T-helper 22 cell (primary cell): Measurements from ENCODE around the gene SKAP1.
"Not testable (repeated sequence)": the region's sequence is repeated elsewhere in the genome, so short reads cannot be mapped to it uniquely, and the experiment has no call there.

Source experiments
- DNase-seq: peaks from one replicate; pipeline ENCODE4 v3.0.0-alpha.2; 2020; ENCODE audit warnings: low read depth

SKAP1 gene

DNA sequence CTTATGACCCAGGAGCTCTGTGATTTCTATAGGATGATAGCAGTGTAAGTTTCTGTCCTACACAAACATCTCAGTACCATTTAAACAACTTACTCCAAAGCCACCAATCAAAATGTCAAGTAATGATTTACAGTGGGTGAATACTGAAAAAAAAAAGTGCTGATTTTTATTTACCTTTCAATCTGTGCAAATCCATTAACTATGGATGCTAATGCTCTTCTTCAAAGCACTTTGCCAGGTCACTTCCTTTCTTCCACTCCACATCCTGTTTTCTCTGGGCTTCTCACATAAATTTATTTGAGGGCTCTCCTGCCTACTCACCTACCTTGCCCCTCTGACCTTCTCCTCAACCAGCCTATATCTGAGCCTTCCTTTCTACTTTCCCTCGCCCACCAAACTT is 101.6 kb downstream of the SKAP1 start:
- DNase-seq, result no peak

DNA sequence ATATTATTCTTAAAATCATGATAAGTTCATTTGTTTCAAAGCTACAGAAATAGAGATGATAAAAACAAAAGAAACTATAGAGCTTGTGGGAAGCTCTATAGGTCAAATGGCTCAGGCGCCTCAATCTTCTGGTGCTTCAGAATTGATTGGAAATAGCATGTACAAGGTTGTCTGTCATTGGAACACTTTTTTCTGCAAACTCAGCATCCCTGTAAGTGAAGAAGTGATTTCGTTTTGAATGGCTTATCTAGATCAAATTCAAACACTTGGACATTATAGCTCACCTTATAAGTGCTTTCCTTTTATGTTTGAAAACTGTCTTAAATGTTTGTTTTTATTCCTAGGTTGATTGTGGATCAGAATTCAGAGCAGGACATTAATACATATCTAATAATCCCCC is 103.7 kb downstream of the SKAP1 start:
- DNase-seq, result no peak

DNA sequence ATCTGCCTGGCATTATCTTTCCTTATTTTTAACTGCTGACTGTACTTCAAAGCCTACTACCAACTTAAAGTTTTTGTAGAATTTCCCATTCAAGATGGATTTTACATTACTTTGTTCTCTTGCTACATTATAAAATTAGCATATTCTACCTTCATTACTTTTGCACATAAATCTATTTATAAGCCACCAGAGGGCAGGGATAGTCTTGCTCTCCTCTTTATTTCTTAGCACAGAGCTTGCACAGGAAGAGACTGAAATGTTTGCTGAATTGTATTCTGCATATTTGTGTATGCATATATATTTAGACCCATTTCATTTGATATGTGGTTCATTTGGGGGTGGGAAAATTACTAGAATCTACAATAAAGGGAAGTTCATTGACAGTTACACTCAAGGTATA is 108.0 kb downstream of the SKAP1 start:
- DNase-seq, result no peak

DNA sequence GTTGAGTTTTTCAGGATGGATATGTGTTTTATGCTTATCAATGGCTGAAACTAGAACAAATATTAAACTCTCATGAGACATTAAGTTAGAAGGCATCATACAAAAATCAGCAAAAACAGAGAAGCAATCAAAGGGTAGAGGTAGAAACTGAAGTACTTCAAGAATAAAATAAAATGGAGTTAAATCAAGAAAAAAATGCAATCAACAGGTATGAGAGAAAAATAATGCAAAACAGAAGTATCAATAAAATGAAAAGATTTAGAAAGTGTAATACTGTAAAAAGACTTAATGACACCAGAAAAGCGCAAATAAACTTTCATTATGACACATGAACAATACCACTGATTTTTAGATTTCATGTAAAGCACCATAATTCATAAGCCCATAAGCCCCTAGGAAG is 112.3 kb downstream of the SKAP1 start:
- no peak for DNase-seq

DNA sequence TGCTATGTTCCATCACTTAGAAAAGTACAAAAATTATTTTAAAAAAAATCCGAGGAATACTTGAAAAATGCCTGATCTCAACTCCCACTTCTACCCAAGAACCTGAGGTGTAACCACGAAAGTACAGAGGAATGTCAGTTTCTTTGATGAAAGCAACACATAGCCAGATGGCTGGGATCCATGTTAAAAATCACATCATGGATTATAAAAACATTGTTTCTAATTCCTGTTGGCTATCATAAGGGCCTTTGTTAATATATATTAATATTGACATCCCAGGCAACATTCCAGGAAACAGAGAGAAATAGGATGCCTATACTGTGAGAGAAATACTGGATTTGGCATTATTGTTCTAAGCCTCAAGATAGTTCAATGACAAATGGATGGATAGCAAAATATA is 115.3 kb downstream of the SKAP1 start:
- DNase-seq, result no peak

DNA sequence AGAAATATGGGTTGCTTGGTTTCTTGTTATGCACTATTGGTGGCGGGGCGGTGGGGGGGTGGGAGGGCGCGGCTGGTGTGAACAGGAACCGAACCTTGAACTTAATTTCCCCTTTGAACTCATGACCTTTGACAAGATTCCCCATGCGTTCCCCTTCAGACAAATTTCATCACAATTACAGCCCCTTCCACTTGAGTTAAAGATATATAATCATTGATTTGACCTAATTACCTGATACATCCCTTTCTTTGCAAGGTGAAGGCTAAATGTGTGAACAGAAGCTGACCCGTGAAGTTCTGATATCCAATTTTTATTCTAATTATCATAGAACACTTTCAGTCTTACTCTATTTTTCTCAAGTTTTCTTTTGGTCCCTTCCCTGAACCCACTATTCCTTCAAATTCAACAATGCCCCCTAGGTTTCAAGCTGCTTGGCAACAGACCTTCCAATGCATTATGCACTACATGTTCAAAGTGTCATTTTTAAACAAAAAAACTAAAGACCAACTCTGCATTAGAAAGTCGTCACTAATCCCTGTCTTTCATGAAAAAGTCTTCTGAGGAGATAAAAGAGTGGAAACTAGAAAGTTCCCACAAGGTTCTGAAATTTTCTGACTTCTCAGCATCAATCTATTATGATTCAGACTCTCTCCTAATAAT is 116.8 kb downstream of the SKAP1 start:
- DNase-seq, result no peak

DNA sequence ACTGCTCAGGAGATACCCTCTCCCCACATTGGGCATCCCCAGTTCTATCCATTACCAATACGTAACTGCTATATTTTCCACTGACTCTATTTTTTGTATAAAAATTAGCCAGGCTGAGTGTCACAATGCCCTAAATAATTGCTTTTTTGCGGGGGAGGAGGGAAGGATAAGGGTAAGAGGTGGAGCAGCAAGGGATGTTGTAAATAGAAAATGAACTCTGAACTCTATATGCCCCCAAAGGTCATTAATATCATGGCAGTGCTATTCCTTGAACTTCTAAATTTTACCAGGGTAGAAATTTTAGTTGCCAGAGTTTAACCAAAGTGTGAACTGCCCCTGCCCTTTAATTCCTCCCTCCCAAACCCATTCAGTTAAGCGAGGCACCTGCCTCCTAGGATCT is 118.7 kb downstream of the SKAP1 start:
- DNase-seq, result no peak

DNA sequence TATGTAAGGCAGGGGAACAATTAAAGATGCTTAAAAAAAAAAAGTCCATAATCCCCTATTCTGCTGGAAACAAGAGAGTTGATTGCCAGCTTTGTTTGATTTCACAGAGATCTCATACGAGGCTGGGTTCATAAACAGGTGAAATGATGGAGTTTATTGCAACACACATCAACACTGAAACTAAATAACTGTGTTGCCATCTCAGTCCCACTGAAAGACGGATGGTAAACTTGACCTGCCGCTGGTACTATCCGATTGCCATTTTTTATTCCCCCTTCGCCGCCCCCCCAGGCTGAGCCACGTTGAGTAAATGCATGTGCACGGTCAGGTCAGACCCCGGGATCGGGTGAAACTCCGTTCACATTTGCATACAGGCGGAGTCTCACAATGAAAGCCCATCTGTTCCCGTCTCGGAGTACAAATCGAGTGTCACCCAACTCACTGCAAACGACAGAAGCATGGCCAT is 119.2 kb downstream of the SKAP1 start:
- DNase-seq, result no peak

DNA sequence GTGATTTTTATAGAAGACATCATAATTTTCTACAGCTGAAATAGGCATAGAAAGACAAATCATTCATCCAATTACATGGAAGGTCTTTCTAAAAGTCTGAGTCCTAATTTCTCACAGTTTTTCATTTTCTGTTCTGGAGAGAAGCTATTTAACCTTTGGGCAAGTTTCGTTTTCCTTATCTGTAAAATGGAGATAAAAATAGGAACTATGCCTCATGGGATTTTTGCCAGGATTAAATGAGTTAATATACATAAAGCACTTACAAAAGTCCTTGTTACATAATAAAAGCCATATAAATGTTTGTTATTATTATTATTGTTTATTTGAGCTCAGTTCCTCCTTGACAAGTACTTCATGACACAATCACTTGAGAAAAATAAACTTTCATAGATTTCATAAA is 121.4 kb downstream of the SKAP1 start:
- DNase-seq, result no peak

DNA sequence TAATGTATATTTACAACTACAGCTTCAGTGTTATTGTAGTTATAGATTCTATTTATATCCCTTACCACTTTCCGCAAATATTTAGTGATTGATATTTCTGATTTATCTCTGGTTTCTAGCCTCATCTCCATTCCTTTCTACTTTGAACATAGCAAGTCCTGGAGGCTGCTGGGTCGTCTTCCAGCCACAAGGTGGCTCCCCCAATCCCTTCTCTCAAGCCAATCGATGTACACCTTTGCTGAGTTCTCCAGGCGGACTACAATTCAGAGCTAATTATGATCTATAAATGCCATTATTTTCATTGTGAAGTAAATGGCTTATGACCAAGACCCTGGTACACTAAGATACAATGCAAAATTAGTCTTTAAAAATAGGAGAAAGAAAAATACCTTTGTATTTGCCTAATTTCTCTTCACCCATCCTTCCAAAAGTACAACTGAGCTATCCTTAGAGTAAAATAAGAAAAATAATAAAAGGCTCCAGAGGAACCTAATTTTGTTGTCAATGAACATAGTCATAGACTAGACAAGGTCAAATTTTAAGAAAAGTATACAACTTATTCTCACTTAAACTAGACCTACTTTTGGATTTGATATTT is 122.1 kb downstream of the SKAP1 start:
- no peak for DNase-seq

DNA sequence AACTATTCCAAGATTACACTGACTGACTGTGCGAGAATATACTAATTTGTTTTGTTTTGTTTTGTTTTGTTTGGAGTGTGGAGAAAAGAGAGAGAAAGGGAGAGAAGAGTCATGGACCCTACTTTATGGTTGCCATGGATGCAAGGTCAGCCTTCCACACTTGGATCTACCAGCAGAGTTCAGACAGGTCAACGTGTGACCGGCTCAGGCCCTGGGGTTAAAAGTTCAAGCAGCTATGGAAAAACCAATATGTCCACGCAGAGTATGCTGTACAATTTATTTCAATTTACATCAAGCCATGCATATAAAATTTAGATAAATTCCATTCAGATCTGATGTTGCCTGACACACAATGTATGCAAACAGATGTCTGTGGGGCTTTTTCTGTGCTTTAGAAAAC is 122.8 kb downstream of the SKAP1 start:
- no peak for DNase-seq

DNA sequence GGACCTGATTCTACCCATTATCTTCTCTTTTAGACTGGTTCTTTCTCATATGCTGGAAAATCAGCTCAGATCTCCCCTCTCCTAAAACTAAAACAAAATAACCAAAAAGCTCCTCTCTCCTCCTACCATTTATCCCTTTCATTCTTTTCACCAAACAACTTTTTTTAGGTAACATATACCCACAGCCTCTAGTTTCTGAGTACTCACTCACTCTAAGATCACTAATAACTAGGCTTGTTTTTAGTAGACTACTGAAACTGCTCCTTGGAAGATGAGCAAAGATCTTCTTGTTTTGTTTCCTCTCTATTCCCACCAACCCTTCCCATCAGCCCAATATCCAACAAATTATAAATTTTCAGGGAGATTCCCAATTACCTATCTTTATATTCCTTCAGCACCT is 129.0 kb downstream of the SKAP1 start:
- no peak for DNase-seq

DNA sequence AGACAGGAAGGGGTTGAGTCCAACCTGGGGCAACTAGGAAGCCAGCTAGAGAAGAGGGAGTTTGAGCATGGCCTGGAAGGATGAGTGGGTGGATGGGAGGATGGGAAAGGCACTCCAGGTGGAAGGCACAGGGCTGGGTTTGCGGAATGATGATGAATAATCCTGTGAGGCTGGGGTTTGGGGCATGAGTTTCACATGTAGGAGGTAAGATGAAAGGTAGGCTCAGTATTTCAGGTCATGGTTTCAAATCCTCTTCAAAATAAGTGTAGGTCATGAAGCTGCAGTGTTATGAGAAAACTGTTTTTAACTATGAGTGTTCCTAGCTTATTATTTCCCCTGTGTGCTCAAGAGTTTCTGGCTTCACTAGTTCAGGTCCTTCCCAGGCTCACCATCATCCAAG is 130.3 kb downstream of the SKAP1 start:
- DNase-seq, result no peak

DNA sequence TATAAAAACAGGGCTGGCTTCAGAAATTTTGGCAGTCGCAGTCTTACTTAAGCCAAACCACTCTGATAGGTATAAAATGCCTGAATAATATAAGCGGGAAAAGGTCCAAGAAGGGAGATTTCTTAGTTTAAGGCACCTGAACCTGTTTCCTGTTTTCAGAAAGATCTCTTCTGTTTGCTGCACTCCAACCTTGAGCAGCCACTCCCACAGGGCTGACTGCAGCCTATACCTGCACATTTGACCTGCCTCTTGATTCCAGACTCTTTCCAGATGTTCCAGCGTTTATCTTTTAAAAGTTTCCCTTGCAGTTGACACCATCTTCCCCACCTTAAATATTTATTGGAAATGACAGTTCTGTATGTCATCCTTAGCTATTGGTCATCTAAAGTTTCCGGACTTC is 132.2 kb downstream of the SKAP1 start:
- no peak for DNase-seq

DNA sequence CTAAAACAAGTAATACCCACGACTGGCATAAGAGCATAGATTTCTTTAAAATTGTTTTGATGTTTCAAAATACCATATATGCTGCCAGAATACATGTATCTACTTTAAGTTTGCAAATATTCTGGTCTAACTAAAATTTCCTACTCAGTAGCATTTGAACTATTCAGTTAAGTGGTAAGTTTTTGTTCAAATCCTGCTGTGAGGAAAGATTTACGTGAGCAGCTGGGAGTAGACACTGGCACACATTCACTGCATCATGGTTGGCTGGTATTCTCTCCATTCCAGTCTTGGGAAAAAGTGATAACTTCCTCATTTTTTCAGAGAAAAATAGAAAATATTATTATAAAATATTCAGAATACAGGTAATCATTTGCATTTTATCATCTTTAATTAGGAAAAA is 133.6 kb downstream of the SKAP1 start:
- DNase-seq, result no peak

DNA sequence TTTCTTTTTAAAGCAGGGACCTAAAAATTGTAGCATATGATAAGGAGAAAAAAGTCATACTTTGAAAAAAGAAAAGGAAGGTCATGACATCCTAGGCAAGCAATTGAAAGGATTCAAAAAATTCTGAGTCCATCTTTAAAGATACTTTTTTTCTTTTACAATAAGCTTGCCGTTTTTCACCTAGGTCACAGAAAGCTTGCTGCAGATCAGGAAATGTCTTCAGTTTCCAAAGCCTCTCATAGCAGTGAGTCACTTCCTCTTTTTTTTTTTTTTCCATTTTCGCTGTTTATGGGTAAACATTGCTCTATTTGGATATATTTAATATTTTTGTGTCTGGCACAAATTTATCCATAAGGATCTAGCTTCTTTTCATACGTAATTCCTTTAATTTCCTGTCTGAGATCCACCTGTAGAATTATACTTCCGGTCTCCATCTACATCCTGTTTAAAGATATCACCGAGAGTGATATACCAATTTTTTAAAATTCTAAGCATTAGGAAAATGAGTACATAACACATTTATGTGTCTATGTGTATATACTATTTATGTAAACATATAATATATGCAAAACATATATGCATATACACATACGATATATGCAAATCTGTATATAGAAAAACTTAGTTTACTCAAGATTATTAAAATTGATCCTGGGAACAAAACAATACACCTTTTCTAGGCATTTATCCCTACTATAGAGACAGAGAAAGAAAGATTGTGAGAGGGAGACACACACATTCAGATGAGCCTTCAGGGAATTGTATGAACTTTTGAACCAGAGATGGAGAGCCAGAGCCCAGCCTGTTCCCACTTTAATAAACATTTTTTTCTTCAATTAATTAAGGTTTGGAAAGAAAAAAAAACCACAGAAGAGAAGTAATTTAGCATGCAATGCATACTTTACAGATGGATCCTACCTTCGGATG is 134.4 kb downstream of the SKAP1 start:
- DNase-seq, result no peak

DNA sequence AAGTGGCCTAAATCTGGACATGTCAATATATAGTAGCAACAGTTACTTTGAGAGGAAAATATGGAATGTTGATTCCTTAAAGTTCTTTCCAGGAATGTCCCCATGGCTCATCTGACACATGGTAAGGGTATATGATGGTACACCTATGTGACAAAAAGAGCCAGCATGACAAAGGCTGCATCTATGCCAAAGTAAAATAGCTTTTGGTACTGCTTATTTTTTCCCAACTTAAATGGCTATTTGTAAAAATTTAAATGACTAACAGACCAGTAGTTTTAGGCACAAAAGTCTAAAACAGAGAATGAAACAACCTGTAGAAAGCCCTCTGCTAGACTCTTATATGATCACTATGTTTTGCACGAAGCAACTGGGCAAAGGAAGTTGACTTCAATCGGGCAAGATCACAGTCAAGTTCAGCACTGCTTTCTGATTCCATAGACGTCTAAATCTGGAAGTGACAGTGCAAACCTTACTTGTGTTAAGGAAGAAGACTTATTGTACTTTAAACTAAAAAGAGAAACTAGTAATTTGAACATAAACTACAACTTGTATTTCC is 135.1 kb downstream of the SKAP1 start:
- DNase-seq, result no peak

DNA sequence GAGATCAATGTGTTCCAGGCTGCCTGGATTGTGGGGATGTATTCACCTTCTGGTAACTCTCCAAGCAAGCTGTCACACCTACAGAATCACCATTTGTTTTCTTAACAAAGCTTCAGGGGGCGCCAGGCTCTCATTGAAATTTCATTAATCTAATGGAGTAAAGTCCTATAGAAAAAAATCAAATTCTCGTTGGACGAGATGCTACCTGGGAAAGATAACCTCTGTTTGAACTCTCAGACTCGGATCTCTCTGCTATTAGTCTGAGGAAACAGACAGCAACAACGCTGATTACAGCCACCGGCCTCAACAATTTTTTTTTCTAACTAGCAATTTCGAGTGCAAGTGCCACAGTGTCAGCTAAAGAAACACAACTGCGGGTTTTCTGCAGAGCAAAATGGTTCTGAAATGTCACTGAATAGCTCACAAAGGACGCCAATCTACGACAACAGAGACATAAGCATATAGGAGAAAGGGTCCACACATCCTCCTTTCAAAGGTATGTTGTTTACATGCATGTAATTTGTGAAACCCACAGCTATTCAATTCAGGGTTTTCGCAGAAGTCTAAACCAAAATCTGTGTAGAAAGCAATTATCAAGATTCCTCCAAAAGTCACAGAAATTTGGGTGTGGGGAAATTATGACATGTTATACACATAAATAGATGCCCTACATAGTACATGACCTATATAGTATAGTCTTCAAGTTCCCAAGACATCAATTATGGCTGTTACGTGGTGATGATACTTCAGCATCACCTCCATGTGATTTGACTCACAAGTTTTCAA is 135.8 kb downstream of the SKAP1 start:
- no peak for DNase-seq

DNA sequence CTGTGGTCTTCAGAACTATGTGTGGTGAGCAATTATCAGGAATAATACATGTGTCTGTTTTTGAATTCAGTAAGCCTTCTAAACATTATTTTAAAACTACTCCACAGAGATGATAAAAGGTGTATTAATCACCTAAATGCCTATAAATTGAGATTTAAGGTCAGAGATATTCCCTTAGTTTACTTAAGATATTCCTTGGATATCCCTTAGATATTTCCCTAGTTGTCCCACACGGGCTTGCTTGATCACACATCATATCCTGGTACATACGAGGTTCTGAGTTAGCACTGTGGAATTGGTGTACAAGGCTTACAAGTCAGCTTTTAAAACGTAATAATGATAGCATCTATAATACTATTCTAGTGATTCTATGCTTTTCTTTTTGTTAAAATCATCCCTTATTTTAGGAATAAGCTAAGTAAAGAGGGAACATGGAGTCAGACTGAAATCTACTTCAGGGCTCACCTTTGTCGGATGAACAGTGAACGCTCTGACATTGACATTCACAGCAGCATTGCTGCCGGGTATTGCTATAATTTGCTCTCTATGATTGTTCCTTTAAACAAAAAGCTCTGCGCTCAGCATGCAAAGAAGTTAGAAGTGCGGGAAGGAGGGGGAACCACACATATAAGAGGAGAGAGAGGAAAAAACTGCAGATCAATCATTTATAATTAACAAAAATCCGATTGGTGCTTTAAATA is 136.5 kb downstream of the SKAP1 start:
- no peak for DNase-seq

DNA sequence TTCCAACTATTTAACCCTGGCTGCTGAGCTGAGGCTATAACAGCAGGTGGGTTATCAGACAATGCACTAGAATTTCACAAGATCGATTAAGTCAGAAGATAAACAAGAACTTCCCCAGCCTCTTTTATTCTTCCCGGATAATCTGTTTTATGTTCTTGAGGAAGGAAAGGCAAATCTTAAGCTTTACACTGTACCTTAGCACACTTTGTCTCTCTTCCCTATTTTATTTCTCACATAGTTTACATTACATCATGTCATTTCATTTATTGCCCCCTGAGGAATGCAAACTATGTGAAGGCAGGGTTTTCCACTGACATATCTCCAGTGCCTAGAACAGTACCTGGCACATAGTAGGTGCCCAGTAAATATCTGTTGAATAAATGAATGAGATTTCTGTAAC is 139.6 kb downstream of the SKAP1 start:
- no peak for DNase-seq

DNA sequence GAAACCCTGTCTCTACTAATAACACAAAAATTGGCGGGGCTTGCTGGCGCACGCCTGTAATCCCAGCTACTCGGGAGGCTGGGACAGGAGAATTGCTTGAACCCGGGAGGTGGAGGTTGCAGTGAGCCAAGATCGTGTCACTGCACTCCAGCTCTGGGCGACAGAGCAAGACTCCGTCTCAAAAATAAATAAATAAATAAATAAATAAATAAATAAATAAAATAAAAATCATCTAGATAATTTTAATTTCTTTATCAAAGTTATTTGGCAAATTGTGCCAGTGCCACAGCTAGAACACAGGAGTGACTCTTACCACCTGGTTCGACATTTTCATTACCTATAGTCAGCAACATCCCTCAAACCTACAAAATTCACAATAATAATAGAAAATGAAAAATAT is 143.1 kb downstream of the SKAP1 start:
- DNase-seq, result not testable (repeated sequence)
